Naive thymus-derived CD4-positive, alpha-beta T cell (primary cell): ENCODE results near the gene RFC4. TPM values are rescaled to one million over a fixed set of nuclear protein-coding genes. Genes with fewer than 3 reads are reported as not detected.
A peak's percentile ranks its signal among the peaks of the same experiment; 100 is the strongest.

Source experiments
- ATAC-seq: fragments of 150-1000 bp; cut with Tn5 transposase; 2 replicates; pipeline ENCODE4 v1.10.0; 2021; ENCODE audit warnings: mild to moderate bottlenecking, moderate library complexity
- CTCF ChIA-PET: fragments of 350-600 bp; sonication (Branson Sonifier 250); formaldehyde crosslinking; loops from one replicate; lab custom pipeline; 2021; ENCODE audit warnings: antibody characterized with exemption; lab: Charles Lee
- POLR2A ChIA-PET: fragments of 350-600 bp; sonication (Branson Sonifier 250); formaldehyde crosslinking; loops from one replicate; lab custom pipeline; 2021; ENCODE audit warnings: antibody characterized with exemption, inconsistent platforms; lab: Charles Lee
- DNase-seq, 9 donors: peaks; one replicate each; pipeline versions ENCODE4 v3.0.0 to v3.0.0-alpha.2; 2020 to 2022; ENCODE audit warnings: mixed read lengths in 1 of 9
- H3K27ac ChIP-seq: one replicate; pipeline ENCODE4 v1.7.0; 2013; ENCODE audit warnings: mild to moderate bottlenecking, low read depth, low read length, moderate library complexity
- H3K27me3 ChIP-seq, 2 donors: one replicate each; pipeline ENCODE4 v1.7.0; 2013; ENCODE audit warnings: low read length in 2 of 2, mild to moderate bottlenecking in 2 of 2, moderate library complexity in 2 of 2; ENCODE audit not compliant: control insufficient read depth in 2 of 2, insufficient read depth in 2 of 2
- H3K36me3 ChIP-seq, 3 experiments: 1 replicate in 2 of 3; 2 replicates in 1 of 3; pipeline ENCODE4 v1.7.0; 2013; ENCODE audit warnings: low read length in 3 of 3, mild to moderate bottlenecking in 3 of 3, moderate library complexity in 1 of 3; ENCODE audit not compliant: insufficient read depth in 3 of 3, control insufficient read depth in 2 of 3
- H3K4me1 ChIP-seq, 2 donors: one replicate each; pipeline ENCODE4 v1.7.0; 2013; ENCODE audit warnings: low read length in 2 of 2, mild to moderate bottlenecking in 2 of 2, moderate library complexity in 1 of 2; ENCODE audit not compliant: control insufficient read depth in 2 of 2, insufficient read depth in 2 of 2
- H3K4me3 ChIP-seq: 2 replicates; pipeline ENCODE4 v1.7.0; 2013; ENCODE audit warnings: mild to moderate bottlenecking, low read length
- H3K9me3 ChIP-seq, 3 experiments: 1 replicate in 2 of 3; 2 replicates in 1 of 3; pipeline ENCODE4 v1.7.0; 2013; ENCODE audit warnings: low read length in 3 of 3; ENCODE audit not compliant: control insufficient read depth in 2 of 3
- H3K27ac Mint-ChIP-seq, 9 donors: one replicate each; pipeline ENCODE4 v1.8.0; 2020 to 2022; ENCODE audit warnings: mixed read lengths in 9 of 9, mild to moderate bottlenecking in 8 of 9, moderate library complexity in 5 of 9, inconsistent platforms in 2 of 9
- H3K27me3 Mint-ChIP-seq, 5 donors: one replicate each; pipeline ENCODE4 v1.8.0; 2021 to 2022; ENCODE audit warnings: mixed read lengths in 5 of 5, mild to moderate bottlenecking in 1 of 5
- H3K36me3 Mint-ChIP-seq, 5 donors: one replicate each; pipeline ENCODE4 v1.8.0; 2020 to 2022; ENCODE audit warnings: mixed read lengths in 5 of 5, mild to moderate bottlenecking in 3 of 5, inconsistent platforms in 1 of 5
- H3K4me1 Mint-ChIP-seq, 7 donors: one replicate each; pipeline ENCODE4 v1.8.0; 2020 to 2022; ENCODE audit warnings: mixed read lengths in 7 of 7, mild to moderate bottlenecking in 3 of 7, inconsistent platforms in 1 of 7
- H3K4me3 Mint-ChIP-seq, 10 donors: one replicate each; pipeline ENCODE4 v1.8.0; 2020 to 2022; ENCODE audit warnings: mild to moderate bottlenecking in 10 of 10, mixed read lengths in 10 of 10, moderate library complexity in 6 of 10, inconsistent platforms in 2 of 10
- H3K9me3 Mint-ChIP-seq, 11 donors: one replicate each; pipeline ENCODE4 v1.8.0; 2020 to 2022; ENCODE audit warnings: mixed read lengths in 11 of 11, mild to moderate bottlenecking in 4 of 11, inconsistent platforms in 1 of 11, moderate library complexity in 1 of 11
- intact Hi-C, 2 donors: fragments of 100-400 bp; cut with micrococcal nuclease; formaldehyde crosslinking; loops; one replicate each; pipeline ENCODE4 v1.15.1; 2023
- polyA plus RNA-seq, 2 donors: library from polyadenylated mRNA; unstranded; fragments of 300-500 nt; fragmentation: Illumina TruSeq; gene quantifications; one replicate each; pipeline ENCODE4 v1.2.3, GENCODE V29; 2021
- total RNA-seq, 6 experiments: library from RNA in 5 of 6; stranded (reverse) in 5 of 6; gene quantifications; 1 replicate in 5 of 6; 2 replicates in 1 of 6; pipeline ENCODE4 v1.2.3 and lab custom pipeline; 2021 to 2026

The RFC4 gene
- total and polyA plus RNA-seq, 7 experiments from 2014 or later = 8.7 to 71.6 (median 22.5) TPM

DNA sequence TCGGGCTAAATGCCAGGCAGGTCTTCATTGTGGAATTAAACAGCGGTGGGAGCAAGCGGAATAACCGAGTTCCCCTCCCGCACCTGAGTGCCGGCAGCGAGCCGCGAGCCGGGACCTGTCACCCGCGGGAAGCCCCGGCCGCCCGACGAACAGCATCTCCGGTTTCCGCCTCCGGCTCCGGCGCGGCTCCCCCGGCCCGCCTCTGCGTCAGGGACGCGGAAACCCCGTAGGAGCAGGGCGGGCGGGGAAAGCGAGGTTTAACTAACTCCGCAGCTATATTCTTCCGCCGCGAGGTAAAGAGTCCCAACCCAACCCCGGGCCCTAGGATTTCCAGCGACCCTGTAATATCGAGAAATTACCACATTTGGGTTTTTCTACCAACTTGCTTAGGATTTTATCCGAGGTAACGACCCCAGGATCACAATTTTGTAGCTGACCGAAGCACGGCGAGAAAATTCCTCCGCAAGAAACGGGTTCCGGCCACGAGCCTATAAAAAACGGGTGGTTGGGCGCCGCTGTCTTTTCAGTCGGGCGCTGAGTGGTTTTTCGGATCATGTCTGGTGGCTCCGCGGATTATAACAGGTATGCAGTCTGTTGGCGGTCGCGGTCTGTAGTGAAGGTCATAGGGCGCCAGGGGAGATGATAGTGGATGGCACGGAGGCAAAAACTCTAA, 23.1 kb downstream of the RFC4 start, which contains the start of gene EIF4A2:
EIF4A2 (plus strand) TSS at position 520 of the 673 bp plus-strand sequence; CDS start at position 554, 34 bp downstream.
- H3K4me3 ChIP-seq = peak within 1 kb of the TSS; percentile 88
- H3K4me1 ChIP-seq = peaks cover 37 to 39% of the 10 kb centered on the region in 2 donors
- no peaks in the 10 kb centered on the region for H3K27me3 ChIP-seq
- intact Hi-C loops = loop anchor here (1.0 to 10.0 kb wide), 14 partner anchors 11 to 1968 kb away; partner anchors contain the start of genes DNAJB11 (in 2 of the 2), RFC4 (in 2 of the 2), ETV5 (in 1 of the 2) and RPL39L (in 1 of the 2)
- peaks cover 40 to 49% (median 40%) of the 10 kb centered on the region in 3 experiments for H3K36me3 ChIP-seq
- Mint-ChIP-seq H3K27ac (peak within 1 kb of the TSS; percentile 96 to 100 (median 99)), H3K9me3 (peaks cover 0 to 20% (median 0%) of the 10 kb centered on the region in 11 donors), H3K4me3 (peak within 1 kb of the TSS; percentile 95 to 100 (median 99)), H3K4me1 (peaks cover 22 to 59% (median 51%) of the 10 kb centered on the region in 7 donors), H3K27me3 (peaks cover 0 to 3% (median 0%) of the 10 kb centered on the region in 5 donors), H3K36me3 (peaks cover 13 to 47% (median 44%) of the 10 kb centered on the region in 5 donors)
- H3K9me3 ChIP-seq = no peaks in the 10 kb centered on the region
- peak; percentile 86 for ATAC-seq
- DNase-seq = peak; percentile 87 to 93 (median 91)
- H3K27ac ChIP-seq = peak within 1 kb of the TSS; percentile 97
- CTCF ChIA-PET = interaction anchor here (1.3 to 1.6 kb wide), 2 partner anchors 10 to 166 kb away, joined by 6 to 7 read pairs; no protein-coding TSS in a partner anchor
- POLR2A ChIA-PET = interaction anchor here (0.7 to 5.8 kb wide), 37 partner anchors 9 to 1197 kb away, joined by 3 to 168 read pairs (median 5); partner anchors contain the start of genes DNAJB11, RFC4, RPL39L and SENP2

- H3K4me1 Mint-ChIP-seq = peaks cover 19 to 53% (median 45%) of the 10 kb centered on the region in 7 donors
- DNase-seq = peak in 2 of 9 donors; percentile 65 to 69
Measured at GRCh38 chr3:186782542-186783057, 23.7 kb downstream of the RFC4 start.

DNA sequence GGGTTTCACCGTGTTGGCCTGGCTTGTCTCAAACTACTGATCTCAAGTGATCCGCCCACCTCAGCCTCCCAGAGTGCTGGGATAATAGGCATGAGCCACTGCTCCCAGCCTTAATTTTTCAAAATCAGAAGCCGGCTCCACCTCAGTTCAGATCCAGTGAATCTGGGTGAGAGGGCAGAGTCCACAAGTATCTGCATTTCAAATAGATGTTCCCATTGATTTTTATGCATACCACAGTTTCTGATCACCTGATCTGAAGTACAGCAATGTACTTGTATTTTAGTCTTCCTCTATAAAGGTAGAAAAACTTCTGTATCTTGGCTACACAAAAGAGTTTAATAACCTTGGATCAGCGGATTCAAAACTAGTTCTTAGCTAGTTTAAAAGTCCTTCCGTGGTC, 27.1 kb downstream of the RFC4 start:
- ATAC-seq (no peak), DNase-seq (no peak)
- Mint-ChIP-seq H3K36me3 (peaks cover 3 to 9% (median 8%) of the 10 kb centered on the region in 5 donors), H3K4me3 (no peak overlapping the region), H3K4me1 (peaks cover 2 to 19% (median 12%) of the 10 kb centered on the region in 7 donors), H3K27ac (no peak overlapping the region), H3K27me3 (peaks cover 0 to 9% (median 0%) of the 10 kb centered on the region in 5 donors), H3K9me3 (peaks cover 0 to 17% (median 1%) of the 10 kb centered on the region in 11 donors)
- CTCF ChIA-PET = no interaction called here
- no peaks in the 10 kb centered on the region for H3K4me1 ChIP-seq
- no peak overlapping the region for H3K27ac ChIP-seq
- POLR2A ChIA-PET = interaction anchor here (0.6 to 0.8 kb wide), 2 partner anchors 9 to 860 kb away, joined by 4 to 5 read pairs; no protein-coding TSS in a partner anchor
- no peaks in the 10 kb centered on the region for H3K27me3 ChIP-seq
- intact Hi-C loops = no loop called here
- peaks cover under 1 to 10% (median 1%) of the 10 kb centered on the region in 3 experiments for H3K36me3 ChIP-seq
- no peaks in the 10 kb centered on the region for H3K9me3 ChIP-seq
- H3K4me3 ChIP-seq = no peak overlapping the region

More at GRCh38 chr3:186782542-186783057, 23.7 kb downstream of the RFC4 start:
- peaks cover 34 to 43% (median 34%) of the 10 kb centered on the region in 3 experiments for H3K36me3 ChIP-seq
- Mint-ChIP-seq H3K9me3 (peaks cover 0 to 20% (median 0%) of the 10 kb centered on the region in 11 donors), H3K36me3 (peaks cover 13 to 41% (median 38%) of the 10 kb centered on the region in 5 donors), H3K4me3 (peak overlapping the region; percentile 95 to 100 (median 99)), H3K27me3 (peaks cover 0 to 3% (median 0%) of the 10 kb centered on the region in 5 donors), H3K27ac (peak overlapping the region; percentile 96 to 100 (median 99))
- peaks cover 32 to 33% of the 10 kb centered on the region in 2 donors for H3K4me1 ChIP-seq
- peak overlapping the region; percentile 97 for H3K27ac ChIP-seq
- intact Hi-C loops = loop anchor here (1.0 to 10.0 kb wide), 15 partner anchors 10 to 1968 kb away; partner anchors contain the start of genes DNAJB11 (in 2 of the 2), RFC4 (in 2 of the 2), SENP2 (in 2 of the 2) and ETV5 (in 1 of the 2)
- H3K4me3 ChIP-seq = peak overlapping the region; percentile 88
- peak; percentile 24 for ATAC-seq
- ChIA-PET POLR2A (interaction anchor here (0.6 to 5.8 kb wide), 32 partner anchors 10 to 1196 kb away, joined by 3 to 168 read pairs (median 6); partner anchors contain the start of genes DNAJB11, RFC4, RPL39L and SENP2), CTCF (interaction anchor here (0.8 to 1.6 kb wide), 3 partner anchors 10 to 166 kb away, joined by 3 to 7 read pairs (median 6); no protein-coding TSS in a partner anchor)
- no peaks in the 10 kb centered on the region for H3K27me3 ChIP-seq
- H3K9me3 ChIP-seq = no peaks in the 10 kb centered on the region

- ChIA-PET CTCF (no interaction called here), POLR2A (no interaction called here)
- ATAC-seq (no peak), DNase-seq (no peak)
- Histone ChIP-seq H3K4me3 (no peak overlapping the region), H3K27me3 (no peaks in the 10 kb centered on the region), H3K9me3 (no peaks in the 10 kb centered on the region), H3K27ac (no peak overlapping the region), H3K4me1 (peaks cover 0 to 4% of the 10 kb centered on the region in 2 donors), H3K36me3 (no peaks in the 10 kb centered on the region)
- H3K27me3 Mint-ChIP-seq = peaks cover 0 to 6% (median 0%) of the 10 kb centered on the region in 5 donors
- peaks cover 3 to 19% (median 16%) of the 10 kb centered on the region in 7 donors for H3K4me1 Mint-ChIP-seq
- H3K9me3 Mint-ChIP-seq = peaks cover 0 to 1% (median 0%) of the 10 kb centered on the region in 11 donors
- H3K36me3 Mint-ChIP-seq = peaks cover 0 to 4% (median 0%) of the 10 kb centered on the region in 5 donors
- H3K27ac Mint-ChIP-seq = no peak overlapping the region
- H3K4me3 Mint-ChIP-seq = no peak overlapping the region
- intact Hi-C loops = no loop called here
Measured at GRCh38 chr3:186775999-186776398, 30.3 kb downstream of the RFC4 start.

GRCh38 chr3:186772701-186773417, 33.4 kb downstream of the RFC4 start:
- Histone ChIP-seq H3K4me1 (peaks cover 0 to 4% of the 10 kb centered on the region in 2 donors), H3K4me3 (peak overlapping the region; percentile 58), H3K27ac (peak overlapping the region; percentile 74), H3K9me3 (no peaks in the 10 kb centered on the region), H3K36me3 (no peaks in the 10 kb centered on the region), H3K27me3 (no peaks in the 10 kb centered on the region)
- peak; percentile 31 to 65 (median 40) for DNase-seq
- Mint-ChIP-seq H3K4me1 (peaks cover 3 to 19% (median 16%) of the 10 kb centered on the region in 7 donors), H3K36me3 (peaks cover 0 to 4% (median 0%) of the 10 kb centered on the region in 5 donors), H3K27me3 (peaks cover 0 to 6% (median 0%) of the 10 kb centered on the region in 5 donors), H3K27ac (peak overlapping the region; percentile 80 to 97 (median 91)), H3K4me3 (peak overlapping the region; percentile 82 to 99 (median 94)), H3K9me3 (peaks cover 0 to 1% (median 0%) of the 10 kb centered on the region in 11 donors)
- ChIA-PET POLR2A (interaction anchor here (0.5 to 6.9 kb wide), 8 partner anchors 11 to 1030 kb away, joined by 3 to 168 read pairs (median 4); partner anchors contain the start of genes DNAJB11, EIF4A2, RFC4 and TBCCD1), CTCF (interaction anchor here (0.6 to 1.6 kb wide), 3 partner anchors 10 to 247 kb away, joined by 3 to 7 read pairs (median 3); partner anchors contain the start of gene EIF4A2)
- intact Hi-C loops = loop anchor here (1.0 to 5.0 kb wide), 4 partner anchors 9 to 34 kb away; partner anchors contain the start of genes RFC4 (in 2 of the 2) and EIF4A2 (in 1 of the 2)
- ATAC-seq = peak; percentile 92
